Measurements from ENCODE around the gene STH. TPM values are rescaled to one million over a fixed set of nuclear protein-coding genes. Genes with fewer than 3 reads are reported as not detected.

Gene STH
- polyA plus RNA-seq, 2 of the 4 experiments (the other 2 are of a cell fraction): not detected

- TF ChIP-seq BCL3 (IDR thresholded peaks at IDR 0.05): no peak
- TF ChIP-seq JUNB (IDR thresholded peaks at IDR 0.05): no peak
Measured at GRCh38 chr17:45995627-45996270, 3.3 kb upstream of the STH start (continued).

GRCh38 chr17:45996282-45996937, 2.6 kb upstream of the STH start:
- FAIRE-seq (no peak), ATAC-seq (no peak; a peak in 1 of 6 replicates), DNase-seq (ENCODE audit: low read depth in 1 of 2, low spot score in 1 of 2) (no peak)
- no peak overlapping the region for H3K4me3 ChIP-seq
- CTCF ChIA-PET: interaction anchor here (0.9 kb wide), 1 partner anchor 356 kb away, joined by 4 read pairs; no protein-coding TSS in a partner anchor
- no peaks in the 10 kb centered on the region for H3K4me1 ChIP-seq
- 82% methylated on average over 22 of the region's 31 CpGs for WGBS (ENCODE audit: missing lambda C conversion rate)
- TF ChIP-seq EP300 (IDR thresholded peaks at IDR 0.05) (no peak), RARB (CRISPR knock-in tag; IDR thresholded peaks at IDR 0.05) (no peak), KDM5A (IDR thresholded peaks at IDR 0.05) (no peak), TFCP2L1 (CRISPR knock-in tag; IDR thresholded peaks at IDR 0.05) (no peak), CEBPB (IDR thresholded peaks at IDR 0.05) (no peak), CBX8 (IDR thresholded peaks at IDR 0.05) (no peak), RAD21 (conservative IDR thresholded peaks at IDR 0.05 in 1 of 2, IDR thresholded peaks at IDR 0.05 in 1 of 2) (no peak), HOXB5 (CRISPR knock-in tag; IDR thresholded peaks at IDR 0.05) (no peak), HES2 (IDR thresholded peaks at IDR 0.05) (no peak), NR3C1 (IDR thresholded peaks at IDR 0.05) (no peak), BHLHE40 (IDR thresholded peaks at IDR 0.05; ENCODE audit: low read depth, low read length) (no peak), EHF (CRISPR knock-in tag; IDR thresholded peaks at IDR 0.05) (no peak), ZNF302 (CRISPR knock-in tag; IDR thresholded peaks at IDR 0.05) (no peak), EHMT2 (IDR thresholded peaks at IDR 0.05; ENCODE audit: low read depth) (no peak), RNF2 (IDR thresholded peaks at IDR 0.05; ENCODE audit: borderline replicate concordance, low read depth) (no peak)
- no peak overlapping the region for H3K27ac ChIP-seq
- H3K9me3 ChIP-seq: no peaks in the 10 kb centered on the region
- POLR2A ChIA-PET: no interaction called here
- H3K4me2 ChIP-seq: no peak overlapping the region

- 64% methylated on average over 13 of the region's 13 CpGs for WGBS (ENCODE audit: missing lambda C conversion rate)
- no peak; a peak in 1 of 6 replicates for ATAC-seq
- H3K9me3 ChIP-seq: no peaks in the 10 kb centered on the region
- no peak overlapping the region for H3K4me3 ChIP-seq
- no peak for FAIRE-seq
- ChIA-PET CTCF (interaction anchor here (1.3 to 9.0 kb wide), 4 partner anchors 15 to 357 kb away, joined by 3 to 186 read pairs (median 4); no protein-coding TSS in a partner anchor), POLR2A (no interaction called here)
- H3K4me1 ChIP-seq: no peaks in the 10 kb centered on the region
- no peak overlapping the region for H3K4me2 ChIP-seq
- DNase-seq (ENCODE audit: low read depth in 1 of 2, low spot score in 1 of 2): no peak
- H3K27ac ChIP-seq: no peak overlapping the region
- TF ChIP-seq REST (IDR thresholded peaks at IDR 0.05) (no peak), CTCF (IDR thresholded peaks at IDR 0.05) (no peak), CBX8 (IDR thresholded peaks at IDR 0.05) (no peak), POLR2A (IDR thresholded peaks at IDR 0.05; ENCODE audit: low read length) (no peak), GATA3 (IDR thresholded peaks at IDR 0.05; ENCODE audit: borderline replicate concordance) (no peak), HMGXB4 (CRISPR knock-in tag; IDR thresholded peaks at IDR 0.05; ENCODE audit: borderline replicate concordance) (no peak), HOXB5 (CRISPR knock-in tag; IDR thresholded peaks at IDR 0.05) (no peak), BCL3 (IDR thresholded peaks at IDR 0.05) (no peak), NR3C1 (IDR thresholded peaks at IDR 0.05) (no peak), POLR2AphosphoS2 (conservative IDR thresholded peaks at IDR 0.05; ENCODE audit: low read length) (no peak), JUN (IDR thresholded peaks at IDR 0.05) (no peak), EHF (CRISPR knock-in tag; IDR thresholded peaks at IDR 0.05) (no peak)
Measured at GRCh38 chr17:45997166-45997565, 1.9 kb upstream of the STH start.

Measured in A549 (cell line).